NCI-H1436 (cell line): ENCODE measurements around the gene CBARP.
"Not testable (repeated sequence)": the region's sequence is repeated elsewhere in the genome, so short reads cannot be mapped to it uniquely, and the experiment has no call there.

ENCODE experiments used
- DNase-seq: peaks from one replicate; lab custom pipeline; 2025; lab: John Stamatoyannopoulos, UW

Gene CBARP

DNA sequence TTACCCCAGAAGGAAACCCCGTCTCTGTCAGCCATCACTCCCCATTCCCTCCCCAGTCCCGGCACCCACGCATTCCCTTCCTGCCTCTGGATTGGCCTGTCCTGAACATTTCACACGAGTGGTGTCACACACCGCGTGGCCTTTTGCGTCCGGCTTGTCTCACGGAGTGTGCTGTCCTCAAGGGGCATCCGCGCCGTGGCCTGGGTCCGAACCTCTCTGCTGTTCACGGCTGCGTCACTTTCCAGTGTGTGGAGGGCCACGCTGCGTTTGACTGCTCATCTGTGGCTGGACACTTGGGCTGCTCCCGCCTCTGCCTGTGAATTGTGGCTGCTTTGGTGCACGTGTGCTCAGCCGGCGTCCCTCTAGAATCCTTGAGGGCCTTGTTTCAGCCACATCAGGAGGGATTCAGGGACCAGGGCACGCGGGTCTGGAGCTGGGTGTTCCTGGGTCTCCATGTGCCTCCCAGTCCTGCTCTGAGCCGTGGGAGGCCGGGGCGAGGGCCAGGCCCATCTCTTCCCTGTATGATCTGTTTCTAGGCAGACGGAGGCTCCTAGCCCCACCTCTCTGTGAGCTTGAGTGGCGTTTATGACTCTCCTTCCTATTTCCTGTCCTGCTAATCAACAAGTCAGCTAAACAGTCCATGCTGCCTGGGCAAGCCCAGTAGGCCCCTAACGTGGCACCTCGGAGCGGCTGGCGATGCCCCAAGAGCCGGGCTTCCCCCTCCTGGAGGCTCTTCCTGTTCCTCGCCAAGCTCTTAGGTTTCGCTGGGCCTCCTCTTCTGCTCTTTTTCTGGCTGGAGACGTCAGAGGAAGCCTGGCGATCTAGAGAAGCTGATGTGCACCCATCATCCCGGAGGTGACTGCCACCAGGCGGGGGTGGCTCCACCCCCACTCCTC, 24.2 kb downstream of the CBARP start:
- no peak for DNase-seq

DNA sequence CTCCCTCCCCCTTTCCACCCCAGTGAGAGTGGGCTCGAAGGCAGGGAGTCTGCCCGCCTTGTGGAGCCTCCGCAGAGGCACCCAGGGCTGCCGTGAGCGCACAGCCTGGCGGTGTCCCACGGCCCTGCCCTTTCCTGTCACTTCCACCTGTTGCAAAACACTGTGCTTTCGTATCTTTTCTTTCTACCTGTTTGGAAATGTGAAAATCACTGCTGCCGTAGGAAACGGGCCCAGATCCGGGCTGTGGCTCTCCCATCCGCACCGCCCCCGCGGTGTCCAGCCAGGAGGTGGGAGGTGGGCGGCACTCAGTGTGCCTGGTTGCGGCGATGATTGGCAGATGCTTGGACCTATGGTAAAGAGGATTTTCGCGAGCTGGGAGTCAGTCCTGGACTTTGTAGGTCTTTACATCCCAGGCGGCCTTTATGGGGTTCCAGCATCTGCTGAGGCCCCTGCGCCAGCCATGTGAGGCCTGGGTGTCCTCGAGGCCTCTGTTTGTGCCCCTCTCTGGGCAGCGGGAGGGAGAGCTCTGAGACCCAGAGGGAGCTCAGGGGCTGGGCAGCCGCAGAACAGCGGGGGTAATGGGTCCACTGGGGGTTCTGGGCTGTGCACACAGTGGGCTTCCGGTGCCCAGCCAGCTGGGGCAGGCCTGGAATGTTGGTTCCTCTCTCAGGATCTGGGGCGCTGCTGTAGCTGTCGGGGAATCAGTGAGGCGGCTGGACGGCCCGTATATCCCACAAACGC, 26.1 kb downstream of the CBARP start:
- no peak for DNase-seq

DNA sequence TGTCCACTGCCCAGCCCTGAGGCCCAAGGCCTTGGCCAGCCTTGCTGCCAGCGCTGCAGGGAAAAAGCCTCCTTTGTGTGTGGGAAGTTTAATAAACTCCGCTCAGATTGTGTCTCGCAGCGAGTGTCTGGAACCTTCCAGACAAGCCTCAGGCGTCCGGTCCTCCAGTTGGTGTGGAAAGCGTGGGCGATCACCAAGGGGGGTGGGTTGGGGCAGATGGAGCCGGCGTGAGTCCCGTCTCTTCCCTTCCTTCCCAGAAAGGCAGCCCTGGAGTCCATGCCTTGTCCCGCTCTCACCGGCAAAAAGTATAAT, 27.6 kb downstream of the CBARP start:
- no peak for DNase-seq

DNA sequence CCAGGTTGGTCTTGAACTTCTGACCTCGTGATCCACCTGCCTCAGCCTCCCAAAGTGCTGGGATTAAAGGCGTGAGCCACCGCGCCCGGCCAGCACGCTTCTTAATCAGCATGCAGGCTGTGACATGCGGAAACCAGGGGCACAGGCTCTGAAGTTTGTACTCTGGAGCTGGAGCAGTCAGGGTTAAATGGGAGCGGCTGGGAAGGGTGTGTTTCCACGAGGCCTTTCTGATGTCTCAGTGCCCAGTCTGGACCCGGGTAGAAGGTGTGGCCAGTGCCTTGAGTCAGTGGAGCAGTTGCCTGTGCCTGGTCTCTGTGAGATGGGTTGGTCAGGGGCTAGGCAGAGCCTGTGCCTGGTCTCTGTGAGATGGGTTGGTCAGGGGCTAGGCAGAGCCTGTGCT, 29.0 kb downstream of the CBARP start:
- DNase-seq, result not testable (repeated sequence)

DNA sequence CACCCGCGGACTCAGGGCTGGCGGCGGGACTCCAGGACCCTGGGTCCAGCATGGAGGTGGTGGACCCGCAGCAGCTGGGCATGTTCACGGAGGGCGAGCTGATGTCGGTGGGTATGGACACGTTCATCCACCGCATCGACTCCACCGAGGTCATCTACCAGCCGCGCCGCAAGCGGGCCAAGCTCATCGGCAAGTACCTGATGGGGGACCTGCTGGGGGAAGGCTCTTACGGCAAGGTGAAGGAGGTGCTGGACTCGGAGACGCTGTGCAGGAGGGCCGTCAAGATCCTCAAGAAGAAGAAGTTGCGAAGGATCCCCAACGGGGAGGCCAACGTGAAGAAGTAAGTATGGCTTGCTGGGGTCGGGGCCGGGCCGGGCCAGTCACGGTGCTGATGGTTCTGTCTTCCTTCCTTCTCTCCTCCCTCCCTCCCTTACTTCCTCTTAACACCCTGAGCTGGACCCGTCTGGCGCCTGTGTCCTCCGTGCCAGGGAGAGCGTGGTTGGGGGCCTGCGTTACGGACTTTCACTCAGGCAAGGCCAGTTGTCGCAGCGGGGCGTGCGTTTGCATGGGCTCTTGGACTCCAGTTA, 30.8 kb downstream of the CBARP start:
- DNase-seq, result no peak

DNA sequence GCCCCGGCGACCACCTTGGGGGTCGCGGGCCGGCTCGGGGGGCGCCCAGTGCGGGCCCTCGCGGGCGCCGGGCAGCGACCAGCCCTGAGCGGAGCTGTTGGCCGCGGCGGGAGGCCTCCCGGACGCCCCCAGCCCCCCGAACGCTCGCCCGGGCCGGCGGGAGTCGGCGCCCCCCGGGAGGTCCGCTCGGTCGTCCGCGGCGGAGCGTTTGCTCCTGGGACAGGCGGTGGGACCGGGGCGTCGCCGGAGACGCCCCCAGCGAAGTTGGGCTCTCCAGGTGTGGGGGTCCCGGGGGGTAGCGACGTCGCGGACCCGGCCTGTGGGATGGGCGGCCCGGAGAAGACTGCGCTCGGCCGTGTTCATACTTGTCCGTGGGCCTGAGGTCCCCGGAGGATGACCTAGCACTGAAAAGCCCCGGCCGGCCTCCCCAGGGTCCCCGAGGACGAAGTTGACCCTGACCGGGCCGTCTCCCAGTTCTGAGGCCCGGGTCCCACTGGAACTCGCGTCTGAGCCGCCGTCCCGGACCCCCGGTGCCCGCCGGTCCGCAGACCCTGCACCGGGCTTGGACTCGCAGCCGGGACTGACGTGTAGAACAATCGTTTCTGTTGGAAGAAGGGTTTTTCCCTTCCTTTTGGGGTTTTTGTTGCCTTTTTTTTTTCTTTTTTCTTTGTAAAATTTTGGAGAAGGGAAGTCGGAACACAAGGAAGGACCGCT, 31.5 kb downstream of the CBARP start:
- no peak for DNase-seq

DNA sequence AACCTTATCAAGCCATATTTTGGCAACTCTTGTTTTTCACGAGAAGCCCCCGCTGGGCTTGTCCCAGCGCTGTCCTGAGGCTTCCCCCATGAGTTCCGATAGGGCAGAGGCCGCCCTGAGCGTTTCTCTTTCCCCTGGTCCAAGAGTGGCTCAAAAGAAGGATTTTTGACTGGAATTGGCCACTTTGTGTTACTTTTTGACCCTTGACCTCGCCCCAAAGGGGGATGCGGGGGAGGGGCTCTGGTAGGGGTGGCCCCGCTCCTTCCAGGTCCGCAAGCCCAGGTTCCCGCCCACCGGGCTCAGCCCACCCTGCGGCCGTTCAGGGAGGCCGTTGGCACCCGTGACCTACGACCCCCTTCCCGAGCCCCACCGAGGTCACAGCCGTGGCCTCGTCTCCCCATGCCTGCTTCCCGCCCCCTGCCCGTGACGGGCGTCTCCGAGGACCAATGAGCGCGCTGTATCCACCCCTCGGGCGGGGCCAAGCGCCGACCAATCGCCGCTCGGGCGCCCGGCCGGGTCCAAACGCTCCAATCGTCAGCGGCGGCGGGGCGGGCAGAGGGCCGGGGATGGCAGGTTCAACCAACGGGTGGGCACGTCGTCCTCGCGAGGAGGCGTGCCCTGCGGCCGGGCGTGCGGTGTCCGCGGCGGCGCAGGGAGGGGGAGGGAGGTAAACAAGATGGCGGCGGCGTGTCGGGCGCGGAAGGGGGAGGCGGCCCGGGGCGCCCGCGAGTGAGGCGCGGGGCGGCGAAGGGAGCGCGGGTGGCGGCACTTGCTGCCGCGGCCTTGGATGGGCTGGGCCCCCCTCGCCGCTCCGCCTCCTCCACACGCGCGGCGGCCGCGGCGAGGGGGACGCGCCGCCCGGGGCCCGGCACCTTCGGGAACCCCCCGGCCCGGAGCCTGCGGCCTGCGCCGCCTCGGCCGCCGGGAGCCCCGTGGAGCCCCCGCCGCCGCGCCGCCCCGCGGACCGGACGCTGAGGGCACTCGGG, 32.4 kb downstream of the CBARP start, which contains the start of gene STK11:
Gene STK11 (plus strand): TSS at position 665 of the 986 bp plus-strand sequence. CDS start 1,136 bp downstream, outside the sequence.
- peak; percentile 96 for DNase-seq

DNA sequence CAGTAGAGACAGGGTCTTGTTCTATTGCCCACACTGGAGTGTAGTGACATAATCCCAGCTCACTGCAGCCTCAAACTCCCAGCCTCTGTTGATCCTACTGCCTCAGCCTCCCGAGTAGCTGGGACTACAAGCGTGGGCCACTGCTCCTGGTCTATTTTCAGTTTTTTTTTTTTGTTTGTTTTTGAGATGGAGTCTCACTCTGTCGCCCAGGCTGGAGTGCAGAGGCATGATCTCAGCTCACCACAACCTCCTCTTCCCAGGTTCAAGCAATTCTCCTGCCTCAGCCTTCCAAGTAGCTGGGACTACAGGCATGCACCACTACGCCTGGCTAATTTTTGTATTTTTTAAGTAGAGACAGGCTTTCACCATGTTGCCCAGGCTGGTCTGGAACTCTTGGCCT, 37.2 kb downstream of the CBARP start:
- DNase-seq, result not testable (repeated sequence)

DNA sequence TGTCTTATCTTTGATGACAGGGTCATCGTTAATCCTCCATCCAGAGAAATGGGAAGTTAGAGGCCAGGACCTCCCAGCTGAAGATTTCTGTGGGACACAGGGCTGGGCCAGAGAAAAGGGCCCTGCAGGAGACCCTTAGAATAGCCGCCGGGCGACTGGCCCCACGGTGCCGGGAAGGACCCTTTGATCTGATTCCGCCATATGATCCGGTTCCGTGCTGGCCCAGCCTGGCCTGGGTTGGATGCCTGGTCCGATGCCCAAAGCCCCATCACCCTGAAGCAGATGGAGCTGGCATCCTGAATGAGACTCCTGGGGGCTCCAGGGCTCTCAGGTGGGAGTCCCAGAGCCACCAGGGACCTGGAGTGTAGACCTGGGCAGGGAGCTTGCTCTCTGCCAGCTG, 38.3 kb downstream of the CBARP start:
- no peak for DNase-seq

DNA sequence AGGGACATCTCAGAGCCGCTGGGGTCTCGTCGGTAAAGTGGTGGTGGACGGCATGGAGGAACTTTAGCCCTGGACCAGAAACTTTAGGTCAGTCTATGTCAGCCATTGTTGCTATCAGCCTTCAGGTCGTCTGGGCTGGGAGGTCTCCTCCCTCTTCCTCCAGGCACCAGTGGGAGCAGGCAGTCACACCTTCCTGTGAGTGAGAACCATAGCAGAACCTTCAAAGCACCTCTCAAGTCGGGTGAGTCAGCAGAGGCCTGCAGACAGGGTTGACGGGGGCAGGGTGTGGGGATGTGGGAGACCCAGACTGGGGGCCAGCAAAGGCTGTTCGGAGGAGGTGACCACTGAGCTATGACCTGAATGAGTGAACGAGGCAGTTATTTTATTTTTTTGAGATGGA, 48.4 kb downstream of the CBARP start:
- no peak for DNase-seq

DNA sequence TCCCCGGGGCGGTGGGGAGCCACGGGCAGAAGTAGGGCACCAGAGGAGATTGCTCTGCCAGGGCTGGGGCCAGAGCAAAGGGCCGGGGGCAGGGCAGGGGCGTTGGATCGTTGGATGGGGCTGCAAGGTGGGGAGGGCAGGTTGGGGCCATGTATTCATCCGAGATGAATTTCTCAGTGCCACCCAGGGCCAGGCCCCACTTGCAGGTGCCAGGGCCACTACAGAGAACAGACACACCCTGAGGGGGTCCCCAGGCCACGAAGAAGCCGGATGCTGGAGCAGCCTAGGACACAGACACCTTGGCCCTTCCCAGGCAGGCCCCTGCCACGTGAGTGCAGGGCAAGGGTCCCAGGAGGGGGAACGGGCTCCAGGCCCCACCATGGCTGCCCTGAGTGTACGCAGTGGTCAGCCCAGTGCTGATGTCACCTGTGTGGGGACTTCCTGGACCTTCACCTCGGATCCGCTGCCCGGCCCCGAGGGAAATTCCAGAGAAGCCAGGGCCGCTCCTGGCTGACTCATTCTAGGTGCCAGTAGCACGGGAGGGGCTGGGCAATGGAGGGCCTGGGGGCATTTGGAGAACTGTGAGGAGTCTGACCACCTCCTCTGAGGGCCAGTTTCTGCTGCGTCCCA, 54.1 kb downstream of the CBARP start:
- DNase-seq, result no peak

DNA sequence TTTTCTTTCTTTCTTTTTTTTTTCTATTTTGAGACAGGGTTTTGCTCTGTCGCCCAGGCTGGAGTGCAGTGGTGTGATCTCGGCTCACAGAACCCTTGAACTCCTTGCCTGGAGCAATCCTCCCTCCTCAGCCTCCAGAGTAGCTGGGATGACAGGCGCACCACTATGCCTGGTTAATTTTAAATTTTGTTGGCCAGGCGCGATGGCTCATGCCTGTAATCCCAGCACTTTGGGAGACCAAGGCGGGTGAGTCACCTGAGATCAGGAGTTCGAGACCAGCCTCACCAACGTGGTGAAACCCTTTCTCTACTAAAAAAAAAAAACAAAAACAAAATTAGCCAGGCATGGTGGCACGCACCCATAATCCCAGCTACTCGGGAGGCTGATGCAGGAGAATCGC, 55.1 kb downstream of the CBARP start:
- no peak for DNase-seq

DNA sequence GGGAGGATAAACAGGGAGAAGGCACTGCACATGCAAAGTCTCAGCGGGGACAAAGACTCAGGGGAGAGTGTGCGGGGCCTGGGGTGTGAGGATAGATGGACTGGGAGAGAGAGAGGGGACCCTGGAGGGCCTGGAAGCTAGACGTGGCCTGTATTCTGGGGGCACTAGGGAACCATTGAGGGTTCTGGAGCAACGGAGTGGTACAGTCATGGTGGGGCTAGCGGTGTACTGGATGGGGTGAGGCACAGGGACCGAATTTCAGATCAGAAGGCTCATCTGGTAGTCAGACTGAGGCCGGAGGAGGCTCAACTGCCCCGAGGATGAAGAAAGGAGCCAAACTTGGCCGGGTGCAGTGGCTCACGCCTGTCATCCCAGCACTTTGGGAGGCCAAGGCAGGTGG, 55.7 kb downstream of the CBARP start:
- DNase-seq, result no peak

DNA sequence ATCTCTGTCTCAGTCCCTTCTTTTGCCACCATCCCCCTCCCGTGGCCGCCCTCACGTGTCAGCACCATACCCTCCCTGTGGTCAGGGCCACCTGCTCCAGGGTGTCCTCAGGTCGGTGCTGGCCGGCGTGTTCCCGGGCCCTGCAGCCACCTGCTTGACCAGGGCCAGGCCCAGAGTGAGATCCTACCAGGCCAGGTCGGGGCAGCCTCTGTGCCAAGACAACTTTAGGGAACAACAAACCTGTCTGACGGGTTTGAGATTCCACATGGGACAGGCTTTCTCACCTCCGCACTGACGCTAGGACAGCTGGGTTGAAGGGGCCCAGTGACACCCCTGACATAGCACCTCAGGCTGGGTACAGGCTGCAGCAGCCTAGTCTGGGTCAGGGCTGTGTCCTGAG, 56.2 kb downstream of the CBARP start:
- no peak for DNase-seq
